Dermis blood vessel endothelial cell (primary cell): Measurements from ENCODE around the gene IRX2. TPM values are rescaled to one million over a fixed set of nuclear protein-coding genes. Genes with fewer than 3 reads are reported as not detected.
A peak's percentile ranks its signal among the peaks of the same experiment; 100 is the strongest.

ENCODE experiments used
- DNase-seq: peaks from one replicate; pipeline ENCODE4 v3.0.0; 2010
- total RNA-seq: library from RNA; depleted of rRNA; stranded (reverse); fragments of >200 nt; gene quantifications from 2 replicates; pipeline ENCODE4 v1.2.3, GENCODE V29; 2014

IRX2 gene
- total RNA-seq, 1 donor from 2014 or later = 1.7 TPM

DNA sequence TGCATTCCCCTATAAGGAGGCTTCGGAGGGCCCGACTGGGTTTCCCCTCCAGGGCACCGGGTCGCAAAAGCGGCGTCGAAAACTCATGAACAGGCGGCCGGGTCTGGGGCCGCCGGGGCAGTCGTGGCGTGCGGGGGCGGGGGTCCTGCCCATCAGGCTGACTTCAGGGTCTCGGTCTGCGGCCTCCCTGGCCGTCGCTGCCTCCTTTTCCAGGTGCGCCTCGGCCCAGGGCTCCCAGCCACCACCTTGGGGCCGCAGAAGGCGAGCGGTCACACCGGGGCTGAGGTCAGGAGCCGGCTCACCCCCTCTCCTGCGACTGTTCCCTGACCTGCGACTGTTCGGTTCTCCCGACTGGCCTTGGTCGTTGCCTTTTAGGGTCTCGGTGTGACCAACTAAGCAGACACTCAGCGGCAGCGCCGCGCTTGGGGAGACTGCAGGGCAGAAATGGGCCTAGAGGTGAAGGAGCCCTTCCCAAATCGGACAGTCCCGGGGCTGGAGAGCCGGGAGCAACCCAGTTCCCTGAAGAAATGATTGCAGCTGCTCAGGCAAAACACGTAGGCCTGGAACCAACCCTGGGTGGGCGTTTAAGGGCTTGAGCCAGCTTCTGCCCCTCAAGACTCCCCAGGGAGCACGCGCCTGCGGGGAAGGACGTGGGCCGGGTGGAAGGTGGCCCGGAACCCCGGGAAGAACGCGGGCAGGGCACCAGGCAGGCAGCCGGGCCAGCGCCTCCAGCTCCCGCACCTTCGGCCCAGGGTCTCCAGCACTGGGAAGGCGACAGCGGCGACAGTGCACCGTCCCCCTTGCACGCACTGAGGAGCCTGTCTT lies 11.2 kb downstream of the IRX2 start:
- no peak for DNase-seq

- DNase-seq = peak; percentile 33
Measured at GRCh38 chr5:2739360-2740050, 12.0 kb downstream of the IRX2 start.

- no peak for DNase-seq
Measured at GRCh38 chr5:2738700-2739359, 12.6 kb downstream of the IRX2 start.

- no peak for DNase-seq
Measured at GRCh38 chr5:2738156-2738699, 13.2 kb downstream of the IRX2 start.

- no peak for DNase-seq
Measured at GRCh38 chr5:2737273-2738155, 14.0 kb downstream of the IRX2 start.

DNA sequence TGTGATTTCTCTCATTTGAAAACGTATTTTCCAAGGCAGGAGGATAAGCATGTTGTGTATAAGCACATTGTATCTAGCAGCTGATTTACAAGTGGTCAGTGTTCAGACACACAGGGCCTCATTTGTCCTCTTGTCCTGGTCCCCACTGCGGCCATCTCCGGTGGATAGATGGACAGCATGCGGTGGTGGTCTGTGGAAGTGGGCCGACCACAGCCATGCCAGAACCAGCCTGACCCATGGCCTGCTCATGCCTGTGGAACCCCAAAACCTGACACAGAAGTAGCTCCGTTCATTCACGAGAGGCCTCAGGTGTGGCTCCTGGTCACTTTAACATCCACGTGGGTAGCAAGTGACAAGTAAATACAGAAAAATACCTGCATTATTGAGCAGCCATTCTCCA lies 14.6 kb downstream of the IRX2 start:
- no peak for DNase-seq

- DNase-seq = no peak
Measured at GRCh38 chr5:2735996-2736395, 15.5 kb downstream of the IRX2 start.

DNA sequence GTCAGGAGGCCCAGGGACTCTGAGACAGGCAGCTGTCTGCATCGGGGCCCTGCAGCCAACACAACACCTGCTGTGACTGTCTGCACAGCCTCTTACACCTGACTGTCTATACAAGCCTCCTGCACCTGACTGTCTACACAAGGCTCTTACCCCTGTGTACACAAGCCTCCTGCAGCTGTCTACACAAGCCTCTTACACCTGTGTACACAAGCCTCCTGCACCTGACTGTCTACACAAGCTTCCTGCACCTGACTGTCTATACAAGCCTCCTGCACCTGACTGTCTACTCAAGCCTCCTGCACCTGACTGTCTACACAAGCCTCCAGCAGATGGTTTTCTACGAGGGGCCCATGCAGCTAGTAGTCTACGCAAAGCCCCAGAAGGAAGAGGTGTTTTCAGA lies 18.6 kb downstream of the IRX2 start:
- no peak for DNase-seq

GRCh38 chr5:2732004-2732403 lies 19.5 kb downstream of the IRX2 start:
- DNase-seq = no peak

DNA sequence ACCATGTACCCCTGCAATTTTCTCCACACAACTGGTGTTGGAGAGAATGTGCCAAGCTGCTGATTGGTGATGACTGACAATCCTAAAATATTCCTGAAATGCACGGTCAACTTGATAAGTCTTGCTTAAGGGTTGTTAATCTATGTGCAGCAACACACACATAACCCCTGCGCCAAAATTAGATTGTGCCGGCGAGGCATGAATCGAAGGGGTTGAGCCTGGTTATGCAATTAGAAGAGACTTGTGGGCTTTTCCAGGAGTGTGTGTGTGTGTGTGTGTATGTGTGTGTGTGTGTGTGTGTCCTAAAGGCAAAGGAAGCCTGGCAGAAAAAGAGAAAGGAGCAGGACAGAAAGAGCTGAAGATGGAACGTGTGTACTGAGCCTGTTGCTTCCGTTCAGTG lies 22.3 kb downstream of the IRX2 start:
- no peak for DNase-seq

- no peak for DNase-seq
Measured at GRCh38 chr5:2727550-2727949, 23.9 kb downstream of the IRX2 start.

DNA sequence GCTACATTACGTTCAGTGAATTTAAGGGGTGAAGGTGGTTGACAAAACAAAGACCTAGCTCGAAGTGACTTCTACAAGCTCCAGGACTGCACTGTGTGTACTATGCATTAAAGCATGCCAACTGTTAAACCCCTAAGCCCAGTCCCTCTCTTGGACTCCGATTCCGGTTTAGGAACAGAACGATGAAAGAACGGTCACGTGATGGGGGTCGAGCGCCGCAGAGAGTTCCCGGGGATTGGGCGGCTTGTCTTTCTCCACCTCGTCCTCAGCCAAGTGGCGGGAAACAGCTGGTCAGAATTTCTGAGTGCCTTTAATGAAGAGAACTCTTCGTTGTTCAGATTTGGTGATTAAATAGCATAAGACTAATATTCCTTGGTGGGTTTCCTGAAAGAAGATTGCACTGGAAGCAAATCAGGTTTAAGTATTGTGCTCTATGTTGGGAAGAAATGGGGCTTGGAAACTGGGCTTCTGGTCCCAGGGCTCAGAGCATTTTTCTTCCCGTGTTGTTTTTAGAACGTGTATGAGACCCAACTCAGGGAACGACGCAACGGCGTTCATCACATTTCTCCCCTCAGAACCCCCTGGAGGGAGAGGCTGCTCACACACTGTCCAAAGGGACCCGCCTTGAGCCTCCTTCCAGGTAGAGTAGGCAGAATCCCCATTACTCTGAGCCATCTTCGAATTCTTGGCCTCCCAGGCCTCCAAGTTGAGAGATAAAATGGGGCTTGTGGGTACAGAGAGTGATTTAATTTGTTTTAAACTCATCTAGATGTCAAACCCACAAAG lies 25.3 kb downstream of the IRX2 start:
- no peak for DNase-seq

DNA sequence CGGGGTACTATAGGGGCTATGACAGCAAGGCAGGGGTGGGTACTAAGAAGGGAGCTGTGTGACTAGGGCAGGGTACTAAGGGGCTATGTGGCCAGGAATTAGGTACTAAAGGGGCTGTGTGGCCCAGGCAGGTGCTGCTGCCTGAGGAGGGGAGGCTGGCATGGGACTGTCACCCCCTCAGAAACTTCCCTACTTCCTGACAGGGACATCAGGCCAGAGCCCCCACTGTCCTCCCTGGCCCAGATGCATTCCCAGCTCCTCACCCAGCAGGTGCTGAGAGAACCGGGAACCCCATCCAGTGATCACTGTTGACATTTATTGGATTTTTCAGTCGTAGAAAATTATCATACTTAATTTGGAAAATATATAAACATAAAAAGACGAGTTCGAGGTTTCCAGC lies 26.6 kb downstream of the IRX2 start:
- no peak for DNase-seq

GRCh38 chr5:2724031-2724581 lies 27.4 kb downstream of the IRX2 start:
- no peak for DNase-seq

DNA sequence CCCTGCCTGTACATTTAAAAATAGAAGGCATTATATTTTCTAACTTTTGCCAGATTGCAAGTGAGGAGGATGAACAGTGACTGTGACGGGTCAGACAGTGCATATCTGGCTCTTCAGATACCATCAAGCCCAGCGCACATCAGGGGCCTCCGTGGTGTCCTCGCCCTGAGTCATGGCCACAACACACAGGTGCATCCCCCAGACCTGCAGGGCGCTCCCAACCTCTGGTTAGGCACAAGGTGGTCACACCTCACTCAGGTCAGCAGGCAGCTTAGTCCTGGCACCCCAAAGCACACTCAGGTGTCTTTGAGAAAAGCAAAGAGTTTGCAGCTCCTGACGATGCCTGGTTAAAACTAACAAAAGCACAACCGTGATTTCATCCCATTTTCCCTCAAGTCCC lies 28.6 kb downstream of the IRX2 start:
- DNase-seq = no peak

DNA sequence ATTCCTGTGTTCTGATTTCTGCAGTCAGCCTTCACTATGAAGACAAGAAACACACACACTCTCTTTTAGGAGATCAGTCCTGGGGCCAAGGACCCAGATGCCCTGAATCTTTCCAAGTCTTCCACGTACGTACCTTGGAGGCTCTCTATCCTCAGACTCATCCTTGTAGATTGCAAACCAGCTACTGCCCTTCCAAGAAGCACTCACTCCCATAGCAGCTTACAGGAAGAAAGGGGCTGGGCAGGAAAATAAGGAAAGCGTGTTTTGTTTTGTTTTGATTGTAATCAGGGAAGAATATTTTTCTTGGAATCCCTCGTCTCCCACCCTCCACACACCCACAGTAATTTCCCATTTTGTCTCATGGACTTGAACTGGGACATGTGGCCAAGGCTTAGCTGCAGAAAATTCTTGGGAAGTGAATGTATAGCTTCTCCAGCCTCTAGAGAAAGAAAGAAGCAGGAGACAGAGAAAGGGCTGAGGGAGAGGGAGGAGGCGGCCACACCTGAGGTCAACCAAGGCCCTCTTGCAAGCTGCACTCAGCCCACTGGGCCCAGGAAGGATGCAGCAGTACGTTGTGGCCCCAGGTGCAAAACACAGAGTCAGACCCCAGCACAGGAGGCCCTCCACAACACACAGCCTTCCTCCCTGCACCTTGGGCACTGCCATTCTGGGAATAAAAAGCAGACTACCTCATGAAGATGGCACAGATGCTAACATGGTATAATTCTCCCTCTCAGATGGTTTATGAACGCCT lies 29.9 kb downstream of the IRX2 start:
- no peak for DNase-seq

DNA sequence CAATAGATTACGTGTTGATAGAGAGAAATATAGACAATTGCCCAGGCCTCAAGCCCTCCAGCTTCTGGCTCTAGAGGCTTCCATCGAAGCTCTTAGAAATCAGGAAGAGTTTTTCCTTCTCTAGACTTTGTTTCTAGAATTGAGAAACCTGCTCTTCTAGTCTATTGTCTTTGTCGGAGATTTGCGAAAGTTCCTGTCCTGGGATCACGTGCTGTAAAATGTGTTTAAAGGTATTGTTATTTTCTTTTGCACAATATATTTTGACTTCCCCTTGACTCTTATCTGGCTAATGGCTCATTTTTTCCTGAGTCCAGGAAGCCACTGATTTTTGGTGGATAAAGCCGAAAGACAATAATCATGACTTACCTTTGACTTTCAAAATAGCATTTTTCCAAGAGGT lies 32.1 kb downstream of the IRX2 start:
- no peak for DNase-seq

- DNase-seq = no peak
Measured at GRCh38 chr5:2718115-2718514, 33.4 kb downstream of the IRX2 start.

GRCh38 chr5:2715856-2716255 lies 35.6 kb downstream of the IRX2 start:
- DNase-seq = no peak

DNA sequence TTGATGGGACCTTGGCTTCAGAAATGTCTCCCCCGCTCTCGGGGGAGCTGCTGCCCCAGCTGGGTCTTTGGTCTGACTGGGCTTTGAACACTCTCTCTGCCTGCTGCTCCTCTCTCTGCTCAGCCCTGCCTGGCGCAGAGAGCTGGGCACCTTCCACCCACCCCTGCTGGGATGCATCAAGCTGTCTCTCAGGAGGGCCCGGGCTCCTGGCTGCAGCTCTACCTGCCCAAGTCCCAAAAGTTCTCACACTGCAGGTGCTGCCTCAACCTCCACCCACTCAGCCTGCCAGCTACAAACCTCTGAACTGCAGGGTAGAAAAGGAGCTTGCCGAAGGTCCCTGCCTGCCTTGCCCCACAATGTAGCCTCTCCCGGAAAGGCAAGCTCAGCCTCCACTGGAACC lies 36.7 kb downstream of the IRX2 start:
- no peak for DNase-seq

- DNase-seq = no peak
Measured at GRCh38 chr5:2714026-2714425, 37.5 kb downstream of the IRX2 start.
